HCT116 (cell line): ENCODE measurements around the gene COL26A1. TPM values are rescaled to one million over a fixed set of nuclear protein-coding genes. Genes with fewer than 3 reads are reported as not detected.

ENCODE experiments used
- ATAC-seq: fragments of 200-7000 bp; cut with Tn5 transposase; 2 replicates; pipeline ENCODE4 v1.9.1; 2020; ENCODE audit warnings: mild to moderate bottlenecking, moderate library complexity
- BruUV-seq: library from RNA; stranded (reverse); fragments of 400-500 nt; replicated peaks from 2 replicates; lab custom pipeline; 2021; lab: Mats Ljungman, UMichigan
- CTCF ChIA-PET: fragments of 300-600 bp; sonication (Branson Sonifier 250); formaldehyde crosslinking; loops from one replicate; lab custom pipeline; 2021; ENCODE audit warnings: antibody characterized with exemption; lab: Charles Lee
- POLR2A ChIA-PET: fragments of 300-600, 350-600 bp; sonication (Branson Sonifier 250); formaldehyde crosslinking; loops from one replicate; lab custom pipeline; 2021; ENCODE audit warnings: antibody characterized with exemption; lab: Charles Lee
- RAD21 ChIA-PET, 2 experiments: fragments of 300-600 bp; sonication (Branson Sonifier 250); formaldehyde crosslinking; loops; one replicate each; lab custom pipeline; 2023; ENCODE audit warnings: low total read pairs in 2 of 2; ENCODE audit not compliant: uncharacterized antibody in 2 of 2, unreplicated experiment in 2 of 2, low non-redundant PET in 1 of 2; lab: Charles Lee
- DNase-seq: peaks from one replicate; pipeline ENCODE4 v3.0.0-alpha.2; 2010; ENCODE audit warnings: low read depth, low spot score
- H2AFZ ChIP-seq: fragments of 200-600 bp; shearing (Covaris generic), sonication (generic); 2 replicates; pipeline ENCODE4 v1.6.1; 2017; ENCODE audit warnings: low read depth, mixed run types, mixed read lengths, antibody characterized with exemption, low read length; ENCODE audit not compliant: poor library complexity, severe bottlenecking
- H3K27ac ChIP-seq: 2 replicates; pipeline ENCODE4 v1.5.1; 2012; ENCODE audit warnings: low read depth, low read length
- H3K27me3 ChIP-seq: fragments of 200-600 bp; sonication (generic); 2 replicates; pipeline ENCODE4 v1.6.1; 2016; ENCODE audit warnings: mixed run types, low read length, mixed read lengths; ENCODE audit not compliant: insufficient read depth
- H3K36me3 ChIP-seq, 2 experiments: fragments of 200-500 bp in 1 of 2; fragments of 200-600 bp in 1 of 2; sonication (Bioruptor generic) in 1 of 2; sonication (generic) in 1 of 2; 2 replicates each; pipeline versions ENCODE4 v1.5.1 to v1.6.1; 2014 to 2016; ENCODE audit warnings: low read length in 2 of 2, inconsistent platforms in 1 of 2, mixed read lengths in 1 of 2, mixed run types in 1 of 2; ENCODE audit not compliant: insufficient read depth in 2 of 2, control insufficient read depth in 1 of 2
- H3K4me1 ChIP-seq, 2 experiments: fragments of 200-600 bp in 1 of 2; sonication (generic) in 1 of 2; 2 replicates each; pipeline versions ENCODE4 v1.5.1 to v1.6.1; 2012 to 2017; ENCODE audit warnings: low read length in 2 of 2, inconsistent platforms in 1 of 2, mild to moderate bottlenecking in 1 of 2, mixed read lengths in 1 of 2, mixed run types in 1 of 2, moderate library complexity in 1 of 2; ENCODE audit not compliant: insufficient read depth in 2 of 2, control insufficient read depth in 1 of 2
- H3K4me2 ChIP-seq: fragments of 200-600 bp; sonication (generic); 2 replicates; pipeline ENCODE4 v1.6.1; 2017; ENCODE audit warnings: mixed run types, low read length, mixed read lengths
- H3K4me3 ChIP-seq, 2 experiments: fragments of 200-600 bp in 1 of 2; sonication (generic) in 1 of 2; replicated peaks in 1 of 2; 2 replicates each; pipeline ENCODE4 v1.5.1; 2011 to 2016; ENCODE audit warnings: low read length in 2 of 2, control low read depth in 1 of 2, low read depth in 1 of 2, mild to moderate bottlenecking in 1 of 2, mixed read lengths in 1 of 2, mixed run types in 1 of 2
- H3K79me2 ChIP-seq: fragments of 200-600 bp; sonication (generic); 2 replicates; pipeline ENCODE4 v1.6.1; 2017; ENCODE audit warnings: mild to moderate bottlenecking, mixed run types, low read length, moderate library complexity, mixed read lengths; ENCODE audit not compliant: insufficient read depth
- H3K9ac ChIP-seq: fragments of 200-600 bp; sonication (generic); 2 replicates; pipeline ENCODE4 v1.6.1; 2016; ENCODE audit warnings: low read length, mixed read lengths
- H3K9me2 ChIP-seq: fragments of 200-600 bp; sonication (generic), shearing (Covaris generic); 2 replicates; pipeline ENCODE4 v1.6.1; 2017; ENCODE audit warnings: mixed run types, mild to moderate bottlenecking, moderate library complexity; ENCODE audit not compliant: insufficient read depth
- H3K9me3 ChIP-seq, 2 experiments: fragments of 200-500 bp in 1 of 2; fragments of 200-600 bp in 1 of 2; sonication (Bioruptor generic) in 1 of 2; sonication (generic) in 1 of 2; 2 replicates each; pipeline ENCODE4 v1.6.1; 2014 to 2017; ENCODE audit warnings: low read length in 2 of 2, mixed read lengths in 2 of 2, inconsistent platforms in 1 of 2, low read depth in 1 of 2, mild to moderate bottlenecking in 1 of 2, mixed run types in 1 of 2, moderate library complexity in 1 of 2; ENCODE audit not compliant: control insufficient read depth in 1 of 2, insufficient read depth in 1 of 2
- H4K20me1 ChIP-seq: fragments of 200-600 bp; sonication (generic), shearing (Covaris generic); 2 replicates; pipeline ENCODE4 v1.6.1; 2017; ENCODE audit warnings: mixed run types, mild to moderate bottlenecking, moderate library complexity; ENCODE audit not compliant: insufficient read depth
- CBX3 ChIP-seq: IDR thresholded peaks from 2 replicates; pipeline ENCODE4 v1.6.1; 2012; ENCODE audit warnings: low read depth
- CEBPB ChIP-seq: IDR thresholded peaks from 2 replicates; pipeline ENCODE4 v1.6.1; 2012; ENCODE audit warnings: low read depth
- EGR1 ChIP-seq: IDR thresholded peaks from 2 replicates; pipeline ENCODE4 v1.6.1; 2012; ENCODE audit warnings: low read depth
- EZH2 ChIP-seq: fragments of 200-600 bp; sonication (generic); IDR thresholded peaks from 2 replicates; pipeline ENCODE4 v1.6.1; 2017; ENCODE audit warnings: antibody characterized with exemption, mixed run types
- EZH2phosphoT487 ChIP-seq: fragments of 200-600 bp; IDR thresholded peaks from 2 replicates; pipeline ENCODE4 v1.6.1; 2018; ENCODE audit warnings: antibody characterized with exemption, borderline replicate concordance
- JUND ChIP-seq: IDR thresholded peaks from 2 replicates; pipeline ENCODE4 v1.6.1; 2012
- RAD21 ChIP-seq: IDR thresholded peaks from 2 replicates; pipeline ENCODE4 v1.6.1; 2012; ENCODE audit warnings: low read depth, mild to moderate bottlenecking
- SIN3A ChIP-seq: IDR thresholded peaks from 2 replicates; pipeline ENCODE4 v1.6.1; 2012; ENCODE audit warnings: low read depth
- intact Hi-C: fragments of 100-400 bp; cut with micrococcal nuclease; formaldehyde crosslinking; loops from 2 replicates; pipeline ENCODE4 v1.10.0; 2022
- total RNA-seq: library from RNA; stranded (reverse); gene quantifications from one replicate; pipeline ENCODE4 v1.2.1, GENCODE V29; 2021; ENCODE audit not compliant: unreplicated experiment

Gene COL26A1
- total RNA-seq, 1 experiment from 2014 or later, result 0.27 TPM

DNA sequence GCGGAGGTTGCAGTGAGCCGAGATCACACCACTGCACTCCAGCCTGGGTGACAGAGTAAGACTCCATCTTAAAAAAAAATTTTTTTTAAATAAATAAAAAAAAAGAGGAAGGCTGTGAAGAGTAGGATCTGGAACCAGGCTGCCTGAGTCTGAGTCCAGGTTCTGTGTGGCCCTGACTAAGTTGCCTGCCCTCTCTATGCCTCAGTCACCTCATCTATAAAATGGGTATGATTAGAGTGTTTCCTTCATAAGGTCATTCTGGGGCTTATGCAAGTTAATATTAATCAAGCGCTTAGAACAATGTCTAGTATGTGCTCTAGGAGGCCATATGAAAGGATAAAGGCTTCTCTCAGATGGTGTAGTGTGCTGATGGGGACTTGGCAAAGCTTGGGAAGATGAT, 12.3 kb downstream of the COL26A1 start:
- ChIA-PET RAD21 (no interaction called here), POLR2A (no interaction called here), CTCF (no interaction called here)
- DNase-seq (no peak), ATAC-seq (no peak)
- no TSS peak for BruUV-seq
- Histone ChIP-seq H2AFZ (no peak overlapping the region), H3K4me2 (no peak overlapping the region), H3K9ac (no peak overlapping the region), H3K9me3 (no peaks in the 10 kb centered on the region), H3K36me3 (no peaks in the 10 kb centered on the region), H4K20me1 (no peaks in the 10 kb centered on the region), H3K9me2 (no peaks in the 10 kb centered on the region), H3K79me2 (no peaks in the 10 kb centered on the region), H3K27me3 (no peaks in the 10 kb centered on the region), H3K27ac (no peak overlapping the region), H3K4me3 (no peak overlapping the region), H3K4me1 (peaks cover 0 to 5% of the 10 kb centered on the region in 2 experiments; a peak in 1 of 4 replicates)
- intact Hi-C loops, result no loop called here
- TF ChIP-seq CEBPB, result no peak
- no peak for TF ChIP-seq EZH2phosphoT487
- TF ChIP-seq SIN3A, result no peak
- no peak for TF ChIP-seq CBX3
- TF ChIP-seq EZH2, result no peak
- no peak for TF ChIP-seq JUND

- no TSS peak for BruUV-seq
- no peaks in the 10 kb centered on the region for H3K27me3 ChIP-seq
- RAD21 ChIA-PET, result no interaction called here
These were observed 13.9 kb downstream of the COL26A1 start for GRCh38 chr7:101376601-101377000.

More at GRCh38 chr7:101376601-101377000, 13.9 kb downstream of the COL26A1 start:
- no peak for DNase-seq
- TF ChIP-seq RAD21 (no peak), CBX3 (no peak), EGR1 (no peak)
- TF ChIP-seq, all 23 proteins: peak for 0
- Histone ChIP-seq H3K9me2 (no peaks in the 10 kb centered on the region), H2AFZ (no peak overlapping the region), H3K27ac (no peak overlapping the region), H4K20me1 (no peaks in the 10 kb centered on the region), H3K4me2 (no peak overlapping the region), H3K79me2 (no peaks in the 10 kb centered on the region), H3K9ac (no peak overlapping the region), H3K36me3 (no peaks in the 10 kb centered on the region), H3K4me3 (no peak overlapping the region), H3K9me3 (no peaks in the 10 kb centered on the region), H3K4me1 (no peaks in the 10 kb centered on the region; a peak in 1 of 4 replicates)
- intact Hi-C loops, result no loop called here
- CTCF ChIA-PET, result interaction anchor here (1.0 kb wide), 1 partner anchor 64 kb away, joined by 3 read pairs; no protein-coding TSS in a partner anchor
- POLR2A ChIA-PET, result no interaction called here
- ATAC-seq, result no peak
